GM12892 (cell line): Measurements from ENCODE around the gene DOCK1.

Experiments used
- POLR2A ChIP-seq: IDR thresholded peaks from 2 replicates; pipeline ENCODE4 v1.6.1; 2011; ENCODE audit warnings: low read depth, low read length, control low read depth
- POLR2AphosphoS5 ChIP-seq: IDR thresholded peaks from 2 replicates; pipeline ENCODE4 v1.6.1; 2011; ENCODE audit warnings: low read depth, low read length, control low read depth
- TAF1 ChIP-seq: IDR thresholded peaks from 2 replicates; pipeline ENCODE4 v1.6.1; 2011; ENCODE audit warnings: low read depth, mild to moderate bottlenecking, control low read depth, low read length, borderline replicate concordance

DNA sequence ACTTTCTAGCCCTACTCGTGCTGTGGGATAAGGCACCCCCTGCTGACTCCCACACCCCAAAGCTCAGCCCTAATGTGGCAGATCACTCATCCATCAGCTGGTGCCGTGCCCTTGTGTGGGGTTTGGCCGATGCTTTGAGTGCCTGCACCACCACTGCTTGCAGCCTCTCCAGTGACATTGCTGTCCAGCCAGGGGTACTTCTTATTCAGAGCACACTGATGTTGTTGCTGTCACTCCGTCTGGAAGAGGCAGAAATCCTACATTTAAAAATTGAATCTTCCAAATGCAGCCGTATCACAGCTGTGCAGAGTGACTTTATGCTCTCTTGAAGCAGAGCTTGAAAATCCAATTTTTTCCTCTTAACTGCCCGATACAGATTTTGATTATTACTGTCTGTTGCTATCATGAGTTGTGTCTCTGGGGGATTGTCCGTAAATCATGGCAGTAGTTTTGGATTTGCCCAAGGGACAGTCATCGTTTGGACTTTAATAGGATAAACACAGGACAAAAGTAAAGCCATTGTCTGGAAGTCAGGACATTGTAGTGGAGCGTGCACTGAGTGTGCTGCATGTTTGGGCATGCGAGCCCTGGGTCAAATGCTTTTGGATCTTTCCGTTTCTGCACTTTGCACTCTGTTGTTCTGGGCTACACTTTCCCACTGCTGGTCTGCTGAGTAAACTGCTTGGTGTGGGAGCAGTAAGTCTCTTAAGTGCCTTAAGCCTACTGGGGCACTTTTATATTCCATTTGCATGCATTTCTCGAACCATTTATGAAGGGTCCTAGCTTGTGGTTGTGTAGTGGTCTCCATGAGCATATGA lies 128.2 kb downstream of the DOCK1 start:
- TF ChIP-seq POLR2A (no peak), TAF1 (no peak), POLR2AphosphoS5 (no peak)
